Adipocyte (in vitro differentiated cells): ENCODE results near the gene KRTAP10-1.
"Not testable (repeated sequence)": the region's sequence is repeated elsewhere in the genome, so short reads cannot be mapped to it uniquely, and the experiment has no call there.

Experiments used
- DNase-seq: peaks from one replicate; pipeline ENCODE4 v3.0.0-alpha.2; 2015; ENCODE audit warnings: low read depth
- H3K27me3 ChIP-seq: replicated peaks from 2 replicates; pipeline ENCODE4 v1.7.0; 2013; ENCODE audit warnings: mild to moderate bottlenecking, low read length, moderate library complexity; ENCODE audit not compliant: control insufficient read depth, insufficient read depth
- H3K36me3 ChIP-seq: 2 replicates; pipeline ENCODE4 v1.7.0; 2013; ENCODE audit warnings: low read length, mild to moderate bottlenecking, moderate library complexity; ENCODE audit not compliant: control insufficient read depth, insufficient read depth, severe bottlenecking
- H3K4me1 ChIP-seq: 2 replicates; pipeline ENCODE4 v1.7.0; 2013; ENCODE audit warnings: mild to moderate bottlenecking, low read length, moderate library complexity; ENCODE audit not compliant: control insufficient read depth, insufficient read depth
- H3K4me3 ChIP-seq: 2 replicates; pipeline ENCODE4 v1.7.0; 2013; ENCODE audit warnings: mild to moderate bottlenecking, low read length, moderate library complexity
- H3K9ac ChIP-seq: 2 replicates; pipeline ENCODE4 v1.7.0; 2013; ENCODE audit warnings: mild to moderate bottlenecking, low read length, moderate library complexity
- H3K9me3 ChIP-seq: 2 replicates; pipeline ENCODE4 v1.7.0; 2013; ENCODE audit warnings: mild to moderate bottlenecking, low read length, moderate library complexity; ENCODE audit not compliant: control insufficient read depth

Gene KRTAP10-1

GRCh38 chr21:44578371-44579055 lies 38.5 kb upstream of the KRTAP10-1 start:
- no peak overlapping the region for H3K9ac ChIP-seq
- no peaks in the 10 kb centered on the region for H3K27me3 ChIP-seq
- no peak for DNase-seq
- H3K4me1 ChIP-seq: no peaks in the 10 kb centered on the region
- H3K9me3 ChIP-seq: peaks cover 37% of the 10 kb centered on the region
- no peak overlapping the region for H3K4me3 ChIP-seq
- no peaks in the 10 kb centered on the region for H3K36me3 ChIP-seq

- H3K9ac ChIP-seq: no peak overlapping the region
- no peaks in the 10 kb centered on the region for H3K27me3 ChIP-seq
- peaks cover 31% of the 10 kb centered on the region for H3K9me3 ChIP-seq
- no peak for DNase-seq
- H3K36me3 ChIP-seq: no peaks in the 10 kb centered on the region
- H3K4me1 ChIP-seq: no peaks in the 10 kb centered on the region
- H3K4me3 ChIP-seq: no peak overlapping the region
These were observed 36.0 kb upstream of the KRTAP10-1 start for GRCh38 chr21:44576025-44576420.

- H3K9me3 ChIP-seq: peaks cover 27% of the 10 kb centered on the region
- no peaks in the 10 kb centered on the region for H3K36me3 ChIP-seq
- no peaks in the 10 kb centered on the region for H3K27me3 ChIP-seq
- no peak overlapping the region for H3K9ac ChIP-seq
- H3K4me3 ChIP-seq: no peak overlapping the region
- DNase-seq: no peak
- no peaks in the 10 kb centered on the region for H3K4me1 ChIP-seq
These were observed 35.5 kb upstream of the KRTAP10-1 start for GRCh38 chr21:44575307-44576024.

GRCh38 chr21:44574457-44575306 lies 34.7 kb upstream of the KRTAP10-1 start:
- no peak for DNase-seq

GRCh38 chr21:44573630-44574456 lies 33.8 kb upstream of the KRTAP10-1 start, which contains the start of gene KRTAP10-4:
Gene KRTAP10-4 (plus strand): TSS chr21:44573729. CDS start chr21:44573759, 30 bp downstream.
- DNase-seq, H3K36me3 ChIP-seq, H3K4me1 ChIP-seq, H3K4me3 ChIP-seq, H3K27me3 ChIP-seq, H3K9ac ChIP-seq: not testable (repeated sequence)
- H3K9me3 ChIP-seq: peaks cover 27% of the 10 kb centered on the region

More at GRCh38 chr21:44574457-44575306, 34.7 kb upstream of the KRTAP10-1 start:
- Histone ChIP-seq H3K36me3 (no peaks in the 10 kb centered on the region), H3K9ac (no peak overlapping the region), H3K9me3 (peaks cover 27% of the 10 kb centered on the region), H3K27me3 (peaks cover 2% of the 10 kb centered on the region), H3K4me3 (no peak overlapping the region), H3K4me1 (no peaks in the 10 kb centered on the region)

GRCh38 chr21:44572959-44573583 lies 33.1 kb upstream of the KRTAP10-1 start:
- DNase-seq: no peak
- Histone ChIP-seq H3K36me3 (no peaks in the 10 kb centered on the region), H3K4me3 (no peak overlapping the region), H3K9ac (no peak overlapping the region), H3K9me3 (peaks cover 27% of the 10 kb centered on the region), H3K27me3 (peaks cover 7% of the 10 kb centered on the region), H3K4me1 (no peaks in the 10 kb centered on the region)

- no peak overlapping the region for H3K9ac ChIP-seq
- H3K4me1 ChIP-seq: no peaks in the 10 kb centered on the region
- H3K27me3 ChIP-seq: peaks cover 7% of the 10 kb centered on the region
- peaks cover 23% of the 10 kb centered on the region for H3K9me3 ChIP-seq
- H3K4me3 ChIP-seq: no peak overlapping the region
- no peak for DNase-seq
- no peaks in the 10 kb centered on the region for H3K36me3 ChIP-seq
These were observed 32.1 kb upstream of the KRTAP10-1 start for GRCh38 chr21:44571844-44572782.

GRCh38 chr21:44571296-44571695 lies 31.3 kb upstream of the KRTAP10-1 start:
- no peak overlapping the region for H3K9ac ChIP-seq
- no peak overlapping the region for H3K4me3 ChIP-seq
- H3K36me3 ChIP-seq: no peaks in the 10 kb centered on the region
- H3K9me3 ChIP-seq: peaks cover 15% of the 10 kb centered on the region
- peaks cover 7% of the 10 kb centered on the region for H3K27me3 ChIP-seq
- H3K4me1 ChIP-seq: no peaks in the 10 kb centered on the region
- DNase-seq: no peak

- Histone ChIP-seq H3K9ac (no peak overlapping the region), H3K4me1 (no peaks in the 10 kb centered on the region), H3K27me3 (peaks cover 7% of the 10 kb centered on the region), H3K36me3 (no peaks in the 10 kb centered on the region), H3K9me3 (peaks cover 8% of the 10 kb centered on the region), H3K4me3 (no peak overlapping the region)
- no peak for DNase-seq
These were observed 30.0 kb upstream of the KRTAP10-1 start for GRCh38 chr21:44569861-44570517.
